ENCODE results near the gene TNFRSF1B. TPM values are rescaled to one million over a fixed set of nuclear protein-coding genes. Genes with fewer than 3 reads are reported as not detected.
A peak's percentile ranks its signal among the peaks of the same experiment; 100 is the strongest.

The TNFRSF1B gene
- total RNA-seq (ENCODE audit: insufficient read depth, low replicate concordance) = 14.0 TPM

DNA sequence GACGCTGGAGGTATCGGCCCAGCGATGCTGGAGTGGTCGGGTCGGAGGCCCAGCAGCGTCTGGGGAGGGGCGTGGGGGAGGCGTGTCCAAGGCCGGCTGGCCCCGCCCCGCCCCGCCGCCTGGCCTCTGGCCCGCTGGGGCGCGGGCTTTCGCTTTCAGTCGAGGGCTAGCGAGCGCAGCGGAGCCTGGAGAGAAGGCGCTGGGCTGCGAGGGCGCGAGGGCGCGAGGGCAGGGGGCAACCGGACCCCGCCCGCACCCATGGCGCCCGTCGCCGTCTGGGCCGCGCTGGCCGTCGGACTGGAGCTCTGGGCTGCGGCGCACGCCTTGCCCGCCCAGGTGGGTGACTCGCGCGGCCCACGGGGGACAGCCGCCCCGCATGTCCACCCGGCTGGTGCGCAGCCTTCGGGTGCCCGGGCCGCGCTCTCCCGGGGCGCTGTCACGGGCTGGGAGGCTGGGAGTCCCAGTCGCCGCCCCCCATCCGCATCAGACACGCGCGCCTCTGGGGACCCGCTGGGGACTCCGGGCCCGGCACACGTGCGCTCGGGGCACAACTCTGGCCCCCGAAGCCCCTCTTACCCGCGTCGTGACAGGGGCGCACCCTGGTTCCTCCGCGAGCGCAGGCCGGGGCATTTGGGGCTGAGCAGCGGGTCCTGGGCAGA lies at the start of gene TNFRSF1B:
Gene TNFRSF1B, plus strand, starts transcription at position 158 of the 659 bp plus-strand sequence. Its CDS starts 101 bp downstream, at position 259.
- DNase-seq (ENCODE audit: low spot score) = no peak

DNA sequence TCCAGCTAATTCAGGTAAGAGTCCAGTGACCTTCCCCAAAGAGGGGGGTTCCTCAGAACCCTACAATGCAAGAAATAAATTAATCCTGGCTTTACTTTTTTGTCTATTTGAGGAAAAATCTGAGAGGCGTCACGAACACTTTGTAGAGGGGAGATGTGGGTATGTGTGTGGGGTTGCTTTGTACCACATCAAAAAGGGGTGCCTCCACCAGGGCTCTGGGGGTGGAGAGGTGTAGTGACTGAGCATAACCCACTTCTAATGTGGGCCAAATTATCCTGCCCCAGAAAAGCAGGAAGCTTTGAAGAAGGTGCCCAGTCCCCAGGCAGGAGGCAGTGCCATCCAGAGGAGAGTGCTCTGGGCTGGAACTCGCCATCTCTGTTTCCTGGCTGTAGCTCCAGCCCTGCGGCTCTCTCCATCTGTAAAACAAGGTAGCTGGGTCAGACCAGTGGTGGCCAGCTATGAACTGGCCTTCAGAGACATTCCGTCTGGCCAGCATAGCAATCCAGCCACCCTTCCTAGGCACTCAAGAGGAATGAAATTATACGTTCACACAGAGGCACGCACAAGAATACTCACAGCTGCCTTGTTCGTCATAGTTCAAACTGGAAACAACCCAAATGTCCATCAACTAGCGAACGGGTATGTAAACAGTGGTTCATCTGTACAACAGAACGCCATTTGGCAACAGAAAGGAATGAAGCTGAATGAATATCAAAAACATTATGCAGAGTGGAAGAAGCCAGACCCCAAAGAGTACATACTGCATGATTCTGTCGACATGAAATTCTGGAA lies 45.4 kb upstream of the TNFRSF1B start:
- no peak for DNase-seq (ENCODE audit: low spot score)

DNA sequence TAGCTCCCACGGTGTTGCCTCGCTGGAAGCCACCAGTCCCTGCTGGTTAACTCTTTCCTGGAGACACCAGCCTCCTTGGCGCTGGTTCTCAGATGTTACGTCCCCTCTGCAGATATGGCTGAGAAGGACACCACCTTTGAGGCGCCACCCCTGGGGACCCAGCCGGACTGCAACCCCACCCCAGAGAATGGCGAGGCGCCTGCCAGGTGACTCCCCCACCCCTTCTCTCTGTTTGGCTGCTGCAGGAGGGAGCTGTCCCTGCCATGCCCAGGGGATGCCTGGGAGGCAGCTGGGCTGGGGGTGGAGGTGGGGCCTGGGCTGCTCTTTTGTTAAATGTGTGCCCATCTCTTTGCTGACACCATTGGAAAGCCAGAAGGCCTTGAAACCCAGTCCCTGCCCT lies 43.6 kb upstream of the TNFRSF1B start:
- DNase-seq (ENCODE audit: low spot score) = no peak

DNA sequence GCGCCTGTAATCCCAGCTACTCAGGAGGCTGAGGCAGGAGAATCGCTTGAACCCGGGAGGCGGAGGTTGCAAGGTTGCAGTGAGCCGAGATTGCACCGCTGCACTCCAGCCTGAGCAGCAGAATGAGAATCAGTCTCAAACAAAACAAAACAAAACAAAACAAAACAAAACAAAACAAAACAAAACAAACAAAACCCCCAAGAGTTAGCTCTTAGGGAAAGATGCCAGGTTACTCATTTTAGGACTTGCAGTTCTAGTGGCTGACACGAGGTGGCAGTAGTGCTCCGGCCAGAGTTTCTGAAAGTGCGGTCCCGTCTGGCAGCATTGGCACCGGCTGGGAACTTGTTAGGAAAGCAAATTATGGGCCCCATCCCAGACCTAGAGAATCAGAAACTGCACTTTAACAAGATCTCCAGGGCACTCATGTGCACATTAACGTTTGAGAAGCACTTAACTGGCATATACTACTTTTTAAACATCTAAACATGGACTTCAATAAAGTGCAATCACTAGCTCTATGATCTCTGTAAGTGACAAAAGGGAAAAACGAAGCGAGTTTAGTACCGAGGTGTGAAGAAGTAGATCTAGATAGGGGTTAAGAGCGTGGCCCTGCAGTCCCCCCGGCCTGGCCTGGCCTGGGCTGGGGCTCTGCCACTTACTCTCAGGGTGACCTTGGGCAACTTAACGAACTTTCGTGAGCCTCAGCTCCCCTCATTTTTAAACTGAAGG lies 41.9 kb upstream of the TNFRSF1B start:
- DNase-seq (ENCODE audit: low spot score) = peak; percentile 75

DNA sequence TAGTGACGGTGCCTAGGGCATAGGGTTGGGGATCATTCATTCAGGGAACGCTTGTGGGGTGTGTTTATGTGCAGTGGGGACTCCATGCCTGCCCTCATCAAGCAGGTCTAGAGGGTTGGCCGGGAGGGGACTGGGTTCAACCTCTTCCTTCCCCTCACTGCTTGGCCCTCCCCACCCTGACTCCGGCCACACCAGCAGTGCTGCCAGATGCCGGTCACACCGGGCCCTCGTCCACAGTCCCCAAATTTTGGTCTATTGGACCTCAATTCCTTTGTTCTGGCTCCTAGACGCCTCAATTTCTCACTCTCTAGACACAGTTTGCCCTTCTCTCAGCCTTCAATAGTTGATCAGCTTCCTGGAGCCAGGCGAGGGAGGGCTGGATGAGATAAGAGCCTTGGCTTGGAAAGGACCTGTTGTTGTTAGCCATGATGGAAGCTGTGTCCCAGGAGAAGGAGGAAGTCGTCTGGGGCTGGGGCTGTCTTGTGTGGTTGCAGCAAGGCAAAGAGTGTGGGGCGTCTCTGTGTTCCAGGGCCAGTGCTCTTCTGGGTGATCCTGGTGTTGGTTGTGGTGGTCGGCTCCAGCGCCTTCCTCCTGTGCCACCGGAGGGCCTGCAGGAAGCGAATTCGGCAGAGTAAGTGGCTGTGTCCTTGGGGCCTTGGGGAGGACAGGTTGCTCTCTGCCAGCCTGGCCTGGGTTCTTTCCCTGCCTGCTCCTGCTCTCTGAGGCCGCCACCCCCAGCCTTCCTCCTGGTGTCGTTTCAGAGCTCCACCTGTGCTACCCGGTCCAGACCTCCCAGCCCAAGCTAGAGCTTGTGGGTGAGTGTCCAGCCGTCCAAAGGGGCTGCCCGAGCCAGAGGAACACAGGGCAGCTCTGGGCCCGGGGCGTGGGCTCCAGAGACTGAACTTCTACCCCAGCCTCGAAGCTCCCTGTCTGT lies 41.1 kb upstream of the TNFRSF1B start:
- DNase-seq (ENCODE audit: low spot score) = no peak

DNA sequence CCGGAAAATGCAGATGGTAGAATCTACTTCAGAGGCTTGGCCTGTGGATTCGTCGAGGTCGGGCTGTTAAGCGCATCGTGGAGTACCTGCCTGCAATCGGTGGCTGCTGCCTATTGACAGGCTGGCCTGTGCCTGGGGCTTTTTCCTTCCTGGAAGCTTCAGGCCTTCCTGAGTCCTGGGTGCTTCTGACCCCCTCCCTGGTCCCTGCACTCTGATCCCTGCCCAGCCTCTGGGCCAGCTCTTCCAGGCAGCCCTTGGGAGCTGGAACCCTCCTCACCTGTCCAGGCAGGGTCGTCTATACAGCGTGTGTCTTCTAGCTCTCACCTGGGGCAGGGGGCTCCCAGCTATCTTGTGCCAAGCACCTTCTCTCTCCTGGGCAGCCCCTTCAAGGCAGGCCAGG lies 40.0 kb upstream of the TNFRSF1B start:
- no peak for DNase-seq (ENCODE audit: low spot score)

DNA sequence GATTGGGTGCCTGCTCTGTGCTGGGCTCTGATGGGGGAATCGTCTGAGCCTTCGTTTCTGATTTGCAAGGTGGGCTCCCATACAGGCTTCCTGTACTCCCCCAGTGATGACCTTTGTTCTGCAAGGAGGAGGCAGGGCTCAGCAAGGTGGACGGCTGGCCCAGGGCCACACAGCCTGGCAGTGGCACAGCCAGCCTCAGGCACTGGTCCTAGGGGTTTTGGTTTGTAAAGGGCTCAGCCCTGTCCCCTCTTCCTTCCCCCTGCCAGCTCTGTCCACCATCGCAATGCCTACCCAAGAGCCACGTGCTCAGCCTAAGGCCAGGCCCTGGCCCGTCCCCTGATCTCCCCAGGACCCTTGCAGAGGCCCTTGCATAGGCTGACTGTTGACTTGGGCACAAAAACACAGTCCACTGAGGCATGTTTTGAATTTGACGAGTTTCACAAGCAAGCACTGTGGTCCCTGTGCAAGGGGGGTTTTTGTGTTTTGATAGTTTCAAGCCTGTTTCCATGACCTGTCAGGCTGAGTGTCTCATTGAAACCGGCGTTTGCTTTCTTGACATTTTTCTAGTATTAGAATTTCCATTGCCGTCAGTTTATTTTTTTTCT lies 39.5 kb upstream of the TNFRSF1B start:
- DNase-seq (ENCODE audit: low spot score) = no peak

DNA sequence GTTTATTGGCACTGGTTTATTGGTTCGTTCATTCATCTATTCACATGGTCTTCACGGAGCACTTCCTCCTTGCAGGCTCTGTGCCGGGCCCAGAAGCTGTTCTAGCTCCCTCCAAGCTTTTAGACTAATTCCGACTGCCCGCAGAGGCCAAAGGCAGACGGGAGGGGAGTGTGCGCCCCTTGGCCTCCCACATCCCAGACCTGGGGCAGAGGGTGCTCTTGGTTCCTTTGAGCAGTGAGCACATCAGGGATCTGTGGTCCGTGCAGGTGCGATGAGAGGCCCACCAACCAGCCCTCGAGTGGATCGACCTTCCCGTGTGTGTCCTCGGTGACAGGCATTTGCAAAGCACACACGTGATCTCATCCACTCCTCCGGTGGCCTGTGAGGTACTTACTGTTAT lies 38.7 kb upstream of the TNFRSF1B start:
- DNase-seq (ENCODE audit: low spot score) = no peak

DNA sequence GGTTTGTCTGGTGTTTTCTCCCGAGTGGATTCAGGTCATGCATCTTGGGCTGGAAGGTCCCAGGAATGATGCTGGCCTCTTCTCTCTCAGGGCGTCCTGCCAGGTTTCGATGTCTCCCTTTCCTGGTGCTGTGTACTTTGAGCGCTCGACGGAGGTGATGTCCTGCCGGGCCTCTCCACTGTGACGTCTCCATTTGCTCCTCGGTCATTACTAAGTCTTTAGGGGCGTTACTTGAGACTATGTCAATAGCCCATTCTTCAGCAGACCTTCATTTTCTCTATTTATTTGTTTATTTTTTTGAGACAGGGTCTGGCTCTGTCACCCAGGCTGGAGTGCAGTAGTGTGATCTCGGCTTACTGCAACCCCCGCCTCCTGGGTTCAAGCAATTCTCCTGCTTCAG lies 37.2 kb upstream of the TNFRSF1B start:
- DNase-seq (ENCODE audit: low spot score) = no peak

DNA sequence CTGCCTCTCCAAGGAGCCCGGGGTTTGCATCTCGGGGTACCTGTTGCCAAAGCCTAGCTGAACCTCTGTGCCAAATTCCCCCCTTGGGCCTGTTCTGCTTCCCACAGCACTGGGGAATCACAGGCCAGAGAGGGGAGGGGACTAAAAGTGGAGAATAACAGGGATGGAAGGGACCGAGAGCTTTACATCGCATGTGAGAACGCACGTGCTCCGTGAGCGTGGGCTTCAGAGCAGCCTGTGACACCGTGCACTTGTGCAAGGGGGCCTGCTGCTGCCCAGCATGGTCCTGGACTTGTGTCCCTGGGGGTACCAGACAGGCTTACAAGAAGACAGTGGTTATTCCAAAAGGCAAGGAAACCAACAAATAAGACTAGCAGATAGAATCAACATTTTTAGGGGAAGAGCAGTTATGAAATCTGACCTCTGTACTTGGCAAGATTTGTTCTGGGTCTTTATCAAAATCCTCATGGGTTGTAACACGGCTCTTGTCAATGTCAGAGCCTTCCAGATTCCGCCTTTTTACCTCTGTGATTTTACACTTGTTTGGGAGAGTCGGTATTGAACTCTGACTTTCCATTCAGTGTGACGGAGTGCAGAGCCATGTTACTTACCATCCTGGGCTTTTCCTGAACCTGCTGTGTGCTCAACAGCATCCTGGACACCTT lies 36.2 kb upstream of the TNFRSF1B start:
- DNase-seq (ENCODE audit: low spot score) = no peak

DNA sequence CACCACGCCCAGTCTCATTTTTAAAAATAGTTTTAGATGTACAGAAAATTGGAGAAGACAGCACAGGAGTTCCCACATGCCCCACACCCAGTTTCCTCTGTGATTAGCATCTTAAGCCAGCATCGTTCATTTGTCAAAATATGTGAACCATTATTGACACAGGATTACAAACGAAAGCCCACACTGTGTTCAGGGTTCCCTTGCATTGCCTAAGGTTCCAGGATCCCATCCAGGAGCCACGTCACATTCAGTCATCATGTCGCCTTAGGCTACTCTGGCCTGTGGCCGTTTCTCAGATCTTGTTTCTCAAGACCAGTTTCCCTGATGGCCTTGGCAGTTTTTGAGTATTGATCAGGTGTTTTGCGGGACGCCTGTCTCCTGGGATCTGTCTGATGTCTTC lies 34.7 kb upstream of the TNFRSF1B start:
- no peak for DNase-seq (ENCODE audit: low spot score)

DNA sequence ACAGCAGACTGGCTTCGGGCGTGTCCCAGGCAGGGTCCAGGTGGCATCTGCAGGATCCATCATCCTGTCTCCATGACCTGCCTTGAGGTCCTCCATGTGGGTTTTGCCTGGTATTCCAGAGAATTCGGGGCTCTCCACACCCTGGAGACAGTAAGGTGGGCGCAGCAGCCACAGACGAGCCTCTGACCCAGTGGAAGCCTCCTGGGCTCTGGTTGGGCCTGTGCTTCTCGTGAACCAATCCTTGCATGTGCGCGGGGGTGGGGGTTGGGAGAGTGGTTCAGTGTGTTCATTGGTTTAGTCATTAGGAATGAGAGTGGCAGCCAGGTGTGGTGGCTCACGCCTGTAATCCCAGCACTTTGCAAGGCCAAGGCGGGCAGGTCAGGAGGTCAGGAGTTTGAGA lies 32.1 kb upstream of the TNFRSF1B start:
- DNase-seq (ENCODE audit: low spot score) = no peak

DNA sequence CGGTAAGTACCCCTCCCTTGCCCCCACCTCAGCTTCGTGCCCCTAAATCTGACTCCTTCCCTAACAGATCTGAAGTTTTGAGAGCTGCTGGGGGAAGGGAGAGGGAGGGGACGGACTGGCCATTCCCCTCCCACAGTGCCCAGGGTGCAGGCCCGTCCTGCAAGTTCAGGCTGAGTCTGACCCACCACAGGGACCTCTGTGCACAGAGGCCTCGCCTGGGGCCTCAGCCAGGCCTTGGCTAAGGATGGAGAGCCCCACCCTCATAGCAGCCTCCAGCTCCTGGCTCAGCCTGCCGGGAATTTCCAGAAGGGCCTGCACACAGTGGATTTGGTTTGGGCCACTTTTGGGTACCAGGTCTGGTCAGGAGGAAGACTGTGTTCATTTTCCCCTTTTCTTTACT lies 31.2 kb upstream of the TNFRSF1B start:
- DNase-seq (ENCODE audit: low spot score) = peak; percentile 78

DNA sequence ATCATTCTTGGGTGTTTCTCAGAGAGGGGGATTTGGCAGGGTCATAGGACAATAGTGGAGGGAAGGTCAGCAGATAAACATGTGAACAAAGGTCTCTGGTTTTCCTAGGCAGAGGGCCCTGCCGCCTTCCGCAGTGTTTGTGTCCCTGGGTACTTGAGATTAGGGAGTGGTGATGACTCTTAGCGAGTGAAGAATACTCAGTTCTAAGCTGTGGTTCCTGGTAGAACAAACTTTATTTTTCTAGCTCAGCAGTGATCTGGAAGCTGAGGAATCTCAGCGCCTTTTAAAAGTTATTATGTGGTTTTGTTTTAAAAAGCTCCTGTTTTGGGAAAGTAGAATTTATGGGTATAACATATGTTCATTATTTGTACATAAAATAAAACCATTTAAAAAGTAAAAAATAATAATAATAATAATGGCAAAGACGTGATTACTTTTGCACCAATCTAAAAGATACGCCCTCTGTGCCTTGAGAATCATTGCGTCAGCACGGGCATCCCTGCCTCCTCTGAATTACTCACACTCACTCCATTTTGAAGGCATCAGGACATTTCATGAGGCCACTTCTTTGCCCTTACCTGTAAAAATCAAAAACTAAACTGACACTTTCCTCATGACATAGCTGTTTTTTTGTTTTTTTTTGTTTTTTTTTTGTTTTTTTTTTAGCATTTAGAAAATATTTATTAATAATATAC lies 29.7 kb upstream of the TNFRSF1B start:
- no peak for DNase-seq (ENCODE audit: low spot score)

DNA sequence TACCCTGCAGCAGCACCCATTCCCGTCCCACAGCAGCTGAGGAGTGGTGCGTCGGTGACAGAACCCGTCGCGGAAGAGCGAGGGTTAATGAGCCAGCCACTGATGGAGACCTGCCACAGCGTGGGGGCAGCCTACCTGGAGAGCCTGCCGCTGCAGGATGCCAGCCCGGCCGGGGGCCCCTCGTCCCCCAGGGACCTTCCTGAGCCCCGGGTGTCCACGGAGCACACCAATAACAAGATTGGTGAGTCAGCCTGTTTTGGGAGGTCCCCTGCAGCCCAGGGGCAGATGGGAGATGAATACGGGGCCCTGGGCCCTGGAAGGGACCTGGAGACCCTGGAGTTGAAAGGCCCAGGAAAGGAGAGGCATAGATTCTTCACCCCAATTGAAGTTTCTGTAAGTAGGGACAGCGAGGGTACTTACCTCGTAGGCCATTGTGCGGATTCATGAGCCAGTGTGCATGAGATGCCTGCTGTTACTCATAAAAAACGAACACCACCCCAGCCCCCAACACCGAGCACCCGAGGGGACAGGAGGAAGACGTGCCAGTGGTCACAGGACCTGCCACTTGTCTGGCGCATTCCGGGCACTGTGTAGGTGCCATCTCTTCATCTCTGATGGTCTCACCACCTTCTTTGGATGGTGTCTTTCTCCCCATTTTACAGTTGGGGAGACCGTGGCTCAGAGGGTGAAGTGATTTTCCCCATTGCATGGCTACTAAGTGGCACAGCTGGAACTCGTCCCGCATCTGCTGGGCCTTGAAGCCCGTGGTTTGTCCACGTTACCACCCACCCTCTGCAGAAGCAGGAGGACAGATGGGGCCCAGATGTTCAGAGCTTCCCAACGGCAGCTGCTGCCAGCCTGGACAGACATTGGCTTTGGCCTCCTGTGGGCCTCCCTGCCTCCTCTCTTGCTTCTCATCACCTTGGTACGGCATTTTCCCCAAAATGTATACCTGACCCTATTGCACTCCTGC lies 28.3 kb upstream of the TNFRSF1B start:
- no peak for DNase-seq (ENCODE audit: low spot score)

DNA sequence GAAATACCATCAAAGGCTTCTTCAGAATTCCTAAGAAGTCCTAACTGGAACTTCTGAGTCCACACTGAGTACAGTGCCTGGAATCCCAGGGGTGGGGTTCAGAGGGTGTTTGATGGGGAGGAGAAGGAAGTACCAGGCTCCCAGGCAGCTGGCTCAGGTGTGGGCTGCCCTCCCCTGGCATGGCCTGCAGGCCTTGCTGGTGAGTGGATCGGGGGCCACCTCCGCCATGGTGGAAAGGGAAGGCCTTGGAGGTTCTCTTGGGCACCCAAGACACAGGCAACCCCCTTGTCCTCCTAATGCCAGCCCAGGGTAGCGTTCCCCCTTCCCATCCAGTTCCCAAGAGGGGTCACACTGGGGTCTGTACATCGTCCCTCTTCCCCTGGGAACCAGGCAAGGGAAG lies 26.8 kb upstream of the TNFRSF1B start:
- no peak for DNase-seq (ENCODE audit: low spot score)

DNA sequence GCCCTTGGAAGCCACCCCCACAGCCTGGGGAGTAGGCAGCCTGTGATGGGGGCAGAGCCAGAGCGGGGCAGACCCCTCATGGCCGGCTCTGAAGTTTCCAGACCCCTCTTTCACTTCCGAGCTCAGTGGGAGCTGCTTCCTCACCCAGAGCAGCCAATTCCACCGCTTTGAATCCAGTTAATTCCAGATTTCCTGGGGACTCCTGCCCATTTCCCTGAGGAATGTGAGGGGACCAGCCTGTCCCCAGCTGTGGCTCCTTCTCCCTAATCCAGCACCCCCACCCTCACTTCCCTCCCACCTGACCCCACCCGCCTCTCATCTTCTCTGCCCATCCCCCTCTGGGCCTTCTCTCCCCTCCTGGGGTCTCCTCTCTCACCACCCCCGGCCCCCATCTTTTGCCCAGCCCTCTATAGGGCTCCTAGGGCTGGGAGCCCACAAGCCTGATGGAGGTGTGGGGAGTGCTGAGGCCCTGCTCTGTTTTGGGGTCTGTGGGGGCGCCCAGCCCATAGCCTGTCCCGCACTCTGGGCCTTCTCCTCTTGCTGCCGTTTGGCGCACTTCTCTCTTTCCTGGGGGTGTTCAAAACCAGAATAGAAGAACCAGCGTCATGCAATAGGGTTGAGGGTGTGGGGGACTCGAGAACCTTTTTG lies 26.2 kb upstream of the TNFRSF1B start:
- no peak for DNase-seq (ENCODE audit: low spot score)
